Glomerular visceral epithelial cell (primary cell): Measurements from ENCODE around the gene CHSY1.
"Not testable (repeated sequence)": the region's sequence is repeated elsewhere in the genome, so short reads cannot be mapped to it uniquely, and the experiment has no call there.

Source experiments
- DNase-seq: peaks from one replicate; pipeline ENCODE4 v3.0.0-alpha.2; 2016; ENCODE audit errors: extremely low spot score

CHSY1 gene

DNA sequence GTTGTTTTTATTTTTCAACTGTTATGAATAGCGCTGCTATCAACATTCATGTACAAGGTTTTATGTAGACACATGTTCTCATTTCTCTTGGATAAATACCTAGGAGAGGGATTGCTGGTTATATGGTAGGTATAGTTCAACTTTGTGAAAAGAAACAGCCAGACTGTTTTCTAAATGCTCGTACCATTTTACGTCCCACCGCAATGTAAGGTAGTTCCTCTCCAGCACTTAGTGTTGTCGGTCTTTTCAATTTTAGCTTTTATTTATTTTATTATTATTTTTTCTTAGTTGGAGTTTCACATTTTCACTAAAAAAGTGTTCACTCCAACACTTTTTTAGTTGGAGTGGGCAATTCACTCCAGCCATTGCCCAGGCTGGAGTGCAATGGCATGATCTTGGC, 117.1 kb downstream of the CHSY1 start:
- DNase-seq: no peak

DNA sequence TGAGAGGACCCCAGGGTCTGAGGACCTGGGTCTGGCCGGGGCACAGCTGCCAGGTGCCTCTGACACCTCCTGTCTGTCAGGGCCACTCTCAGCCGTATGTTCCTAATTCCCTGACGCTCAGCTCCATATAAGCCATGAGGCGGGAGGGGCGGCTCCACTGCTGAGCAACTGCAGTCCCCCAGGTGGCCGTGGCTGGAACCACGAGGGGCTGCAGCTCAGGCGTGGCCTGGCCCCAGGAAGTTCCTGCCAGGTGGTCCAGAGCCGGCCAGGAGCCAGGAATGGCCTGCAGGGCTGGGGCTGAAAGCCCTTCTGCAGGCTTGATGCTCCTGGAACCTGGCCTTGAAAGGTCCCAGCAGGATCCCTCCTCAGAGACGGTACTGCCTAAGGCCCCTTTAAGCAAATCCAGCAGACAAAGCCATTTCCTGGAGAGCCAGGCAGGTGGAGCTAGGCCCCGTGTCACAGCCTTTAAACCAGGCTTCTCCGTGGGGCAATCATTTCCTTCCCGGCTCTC, 118.0 kb downstream of the CHSY1 start:
- DNase-seq: no peak

DNA sequence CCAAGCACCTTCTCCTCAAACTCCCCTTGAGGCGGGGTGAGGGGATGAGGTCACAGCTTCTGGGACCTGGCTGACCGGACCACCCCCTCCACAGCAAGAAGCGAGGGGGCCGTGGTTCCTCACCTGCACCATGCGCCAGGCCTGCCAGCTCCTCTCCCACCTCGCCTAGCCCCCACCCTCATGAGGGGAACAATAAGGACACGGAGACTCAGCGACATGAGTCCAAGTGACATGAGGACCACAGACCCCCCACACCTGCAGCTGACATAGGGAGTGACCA, 118.7 kb downstream of the CHSY1 start:
- DNase-seq: no peak

DNA sequence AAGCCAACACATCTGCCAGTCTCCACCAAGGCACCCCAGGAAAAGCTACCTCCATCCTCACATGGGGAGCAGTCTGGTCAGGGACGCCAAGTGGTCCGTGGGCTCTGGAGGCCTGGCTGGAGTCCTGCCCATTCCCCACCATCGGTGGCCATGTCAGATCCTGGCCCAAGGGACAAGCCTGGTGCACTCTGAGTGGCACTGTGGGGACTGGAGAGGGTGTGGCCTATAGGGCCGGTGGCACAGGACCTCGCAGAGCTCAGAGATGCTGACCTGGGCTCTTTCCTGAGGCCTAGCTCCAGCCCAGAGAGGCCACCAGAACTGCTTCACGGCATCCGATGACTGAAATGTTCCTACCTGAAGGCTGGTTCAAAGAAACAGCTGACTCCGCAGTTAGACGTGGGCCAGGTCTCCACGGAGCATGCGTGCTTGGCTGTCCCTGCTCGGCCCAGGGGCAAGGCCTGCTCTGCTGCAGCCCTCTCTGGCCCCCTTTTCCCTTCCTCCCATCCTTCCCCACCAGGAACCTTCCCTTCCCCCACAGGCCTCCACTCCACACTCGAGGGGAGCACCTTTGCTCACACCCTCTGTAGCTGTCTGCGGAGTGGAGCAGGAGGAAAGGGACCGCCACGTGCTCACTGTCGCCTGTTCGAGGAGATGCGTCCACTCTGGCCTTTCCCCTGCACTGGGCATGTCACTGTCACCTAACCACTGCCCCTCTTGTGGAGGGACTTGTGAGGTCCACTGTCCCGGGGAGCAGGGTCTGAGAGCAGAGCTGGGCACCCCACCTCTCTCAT, 119.3 kb downstream of the CHSY1 start:
- DNase-seq: no peak

DNA sequence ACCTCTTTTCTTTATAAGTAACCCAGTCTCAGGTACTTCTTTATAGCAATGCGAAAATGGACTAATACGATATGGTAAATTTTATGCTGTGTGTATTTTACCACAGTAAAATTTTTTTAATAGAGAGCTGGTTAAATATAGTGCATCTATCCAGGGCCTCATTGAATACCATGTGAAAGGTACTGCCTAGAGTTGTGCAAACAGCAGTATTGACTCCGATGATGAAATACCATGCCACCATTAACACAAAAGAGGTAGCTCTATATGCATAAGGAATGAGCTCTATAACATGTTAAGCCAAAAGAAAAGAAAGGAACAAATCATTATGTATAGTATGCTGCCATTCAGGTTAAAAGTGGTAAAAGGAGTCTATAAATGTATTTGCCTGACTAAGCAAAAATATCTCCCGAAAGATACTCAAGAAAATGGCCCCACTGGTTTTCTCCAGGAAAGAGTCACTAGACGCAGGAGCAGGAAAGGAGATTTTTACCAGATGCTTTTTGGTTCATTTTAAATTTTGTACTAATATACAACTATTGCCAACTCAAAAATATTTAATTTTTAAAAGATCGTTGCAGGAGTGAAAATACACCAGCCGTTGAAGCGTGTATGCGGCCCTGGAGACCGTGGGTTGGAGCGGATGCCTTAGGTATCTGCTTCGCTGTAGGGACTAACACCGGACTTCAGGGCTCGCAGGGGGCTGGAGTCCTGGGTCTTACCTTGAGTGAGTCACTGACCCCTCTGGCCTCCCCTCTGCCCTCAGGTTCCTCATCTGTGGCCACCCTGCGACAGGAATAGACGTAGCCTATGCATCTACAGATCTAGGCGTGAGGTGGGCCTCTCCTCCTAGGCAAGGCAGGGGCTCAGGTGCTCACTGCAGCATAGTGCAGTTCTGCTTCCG, 120.1 kb downstream of the CHSY1 start:
- no peak for DNase-seq

DNA sequence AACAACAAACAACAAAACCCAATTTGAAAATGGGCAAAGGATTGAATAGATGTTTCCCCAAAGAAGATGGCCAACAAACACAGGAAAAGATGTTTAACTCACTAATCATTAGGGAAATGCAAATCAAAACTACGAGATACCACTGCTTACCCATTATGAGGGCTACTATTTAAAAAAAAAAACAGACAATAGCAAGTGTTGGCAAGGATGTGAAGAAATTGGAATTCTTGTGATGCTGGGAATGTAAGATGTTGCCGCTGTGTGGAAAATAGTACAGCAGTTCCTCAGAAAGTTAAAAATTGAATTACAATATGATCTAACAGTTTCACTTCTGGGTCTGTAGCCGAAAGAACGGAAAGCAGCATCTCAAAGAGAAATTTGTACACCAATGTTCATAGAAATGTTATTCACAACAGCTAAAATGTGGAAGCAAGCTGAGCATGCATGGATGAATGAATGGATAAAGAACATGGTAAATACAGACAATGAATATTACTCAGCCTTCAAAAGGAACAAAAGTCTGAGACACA, 121.9 kb downstream of the CHSY1 start:
- no peak for DNase-seq

DNA sequence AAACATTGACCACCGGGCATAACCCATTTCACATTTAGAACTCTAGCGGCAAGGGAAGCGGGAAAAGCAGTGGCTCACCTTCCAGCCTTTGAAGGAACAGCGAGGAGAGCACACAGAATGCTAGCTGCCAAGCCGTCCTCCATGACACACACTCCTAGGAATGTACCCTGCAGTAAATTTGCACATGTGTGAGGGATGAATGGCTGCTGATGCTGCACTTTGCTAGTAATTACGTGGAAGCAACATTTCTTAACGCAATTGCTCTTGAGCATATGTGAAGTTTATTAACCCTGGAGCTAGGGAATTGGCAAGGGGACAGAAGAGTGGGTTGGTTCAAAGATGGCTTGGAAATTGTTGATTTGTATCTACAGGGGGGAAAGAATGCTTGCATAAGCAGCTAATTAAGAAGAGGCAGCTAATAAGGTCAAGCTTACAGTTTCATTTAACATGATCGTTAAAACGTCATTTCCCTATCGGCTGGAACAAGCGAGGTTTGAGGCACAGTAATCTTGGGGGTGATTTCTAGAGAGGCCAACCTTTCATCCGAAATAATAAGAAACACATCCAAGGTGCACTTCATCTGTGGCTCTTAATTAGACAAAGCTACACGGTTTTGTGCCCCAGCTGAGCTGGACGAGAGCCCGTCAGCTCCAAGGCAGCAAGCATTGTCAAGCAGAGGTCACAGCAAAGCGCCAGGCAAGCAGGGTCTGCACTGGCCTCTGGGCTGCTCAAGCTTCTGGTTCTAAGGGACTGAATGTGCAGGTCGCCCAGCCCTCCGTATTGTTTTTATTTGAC, 123.4 kb downstream of the CHSY1 start:
- DNase-seq: peak; percentile 77

DNA sequence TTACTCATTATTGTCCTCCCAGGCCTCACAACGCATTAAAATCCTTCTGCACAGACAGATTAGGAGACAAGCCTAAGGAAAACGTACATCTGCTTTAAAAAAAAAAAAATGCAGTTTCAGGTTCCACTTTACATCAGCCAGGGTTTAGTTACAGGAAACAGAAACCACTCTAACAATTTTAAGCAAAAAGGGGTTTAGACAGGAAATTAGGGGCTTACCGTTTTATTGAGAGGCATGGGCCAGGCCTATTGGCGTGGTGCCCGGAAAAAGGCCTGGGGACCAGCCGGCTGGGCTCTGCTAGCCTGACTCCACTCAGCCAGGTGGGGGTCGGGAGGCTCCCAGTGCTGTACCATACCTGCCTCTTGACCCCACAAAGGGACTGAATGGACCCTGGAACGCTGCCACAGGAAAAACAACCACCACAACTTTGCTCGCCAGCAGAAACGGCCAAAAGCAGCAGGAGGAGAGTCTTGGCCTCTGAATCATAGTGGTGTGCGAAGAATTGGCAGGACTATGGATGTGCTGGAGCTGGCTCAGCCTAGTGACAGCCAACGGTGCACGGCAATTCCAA, 124.3 kb downstream of the CHSY1 start:
- DNase-seq: peak; percentile 92

DNA sequence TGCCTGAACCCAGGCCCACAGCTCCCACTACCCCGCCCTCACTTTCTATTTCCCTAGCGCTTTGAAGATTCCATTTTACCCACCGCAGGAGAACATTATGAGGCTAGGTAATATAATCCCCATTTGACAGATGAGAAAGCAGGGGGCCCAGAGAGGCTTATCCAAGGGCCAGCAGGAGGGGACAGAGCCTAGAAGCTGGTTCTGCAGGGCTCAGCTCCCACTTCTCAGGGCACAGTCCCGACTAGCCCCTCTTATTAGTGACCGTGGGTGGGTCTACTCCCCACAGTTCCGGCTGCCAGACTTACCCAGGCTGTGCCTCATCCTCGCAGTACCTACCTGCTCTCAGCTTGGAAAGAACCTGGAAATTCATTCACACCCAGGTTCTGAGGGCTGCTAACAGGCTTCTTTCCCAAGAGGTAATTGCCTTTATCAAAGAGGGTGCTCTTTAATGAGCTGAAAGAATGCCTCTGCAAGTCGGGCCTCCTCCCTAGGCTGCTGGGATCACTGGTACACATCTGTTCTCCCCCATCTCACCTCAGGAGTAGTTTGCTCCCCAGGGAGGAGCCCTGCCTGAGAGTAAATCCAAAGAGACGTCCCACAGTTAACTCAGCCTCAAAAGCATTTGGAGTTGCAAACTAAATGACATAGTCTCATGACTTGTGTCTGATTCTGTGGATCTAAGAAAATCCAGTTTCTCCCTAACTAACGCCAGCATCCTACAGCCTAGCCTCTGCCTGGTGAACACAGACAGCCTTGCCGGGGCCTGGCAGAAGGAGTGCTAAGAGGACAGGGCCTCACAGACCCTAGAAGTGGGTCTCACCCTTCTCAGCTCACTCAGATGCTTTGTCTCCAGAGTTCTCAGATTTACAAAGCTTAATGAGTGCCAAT, 125.0 kb downstream of the CHSY1 start:
- DNase-seq: peak; percentile 35

DNA sequence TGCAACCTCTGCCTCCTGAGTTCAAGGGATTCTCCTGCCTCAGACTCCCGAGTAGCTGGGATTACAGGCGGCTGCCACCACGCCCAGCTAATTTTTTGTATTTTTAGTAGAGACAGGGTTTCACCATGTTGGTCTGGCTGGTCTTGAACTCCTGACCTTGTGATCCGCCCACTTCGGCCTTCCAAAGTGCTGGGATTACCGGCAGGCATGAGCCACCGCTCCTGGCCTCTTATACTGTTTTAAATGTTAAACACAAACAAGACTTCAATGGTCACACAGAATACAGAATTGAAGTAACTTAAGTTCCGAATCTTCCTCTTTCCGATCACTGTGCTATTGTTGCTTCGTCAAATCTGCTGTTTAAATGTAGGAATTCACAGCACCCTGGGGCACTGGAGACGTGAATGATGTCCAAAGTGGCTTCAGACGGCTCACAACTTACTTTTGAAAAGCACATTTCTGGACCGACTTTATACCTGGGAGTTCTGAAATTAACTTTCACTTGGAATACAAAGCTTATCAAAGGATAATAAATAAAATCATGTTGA, 125.9 kb downstream of the CHSY1 start:
- not testable (repeated sequence) for DNase-seq
